Uterus (tissue), 2 donors: ENCODE data around the gene TRMU.

Experiments
- CTCF ChIP-seq, 4 experiments: fragments of 200-600 bp in 2 of 4; fragments of 450-650 bp in 2 of 4; sonication (generic) in 2 of 4; IDR thresholded peaks; one replicate each; pipeline ENCODE4 v1.5.1; 2016 to 2019; ENCODE audit warnings: antibody characterized with exemption in 4 of 4, mild to moderate bottlenecking in 2 of 4, moderate library complexity in 1 of 4
- POLR2A ChIP-seq, 2 donors: fragments of 450-650 bp; IDR thresholded peaks; one replicate each; pipeline ENCODE4 v1.6.1; 2016; ENCODE audit warnings: antibody characterized with exemption in 2 of 2, mild to moderate bottlenecking in 1 of 2, moderate library complexity in 1 of 2

GRCh38 chr22:46286006-46286405, 49.5 kb upstream of the TRMU start:
- TF ChIP-seq CTCF (IDR thresholded peaks at IDR 0.05) (no peak), POLR2A (IDR thresholded peaks at IDR 0.05) (no peak)
